ENCODE results near the gene PEX26.
"Not testable (repeated sequence)": the region's sequence is repeated elsewhere in the genome, so short reads cannot be mapped to it uniquely, and the experiment has no call there.

Gene PEX26

GRCh38 chr22:18077639-18078328, at the start of gene PEX26:
PEX26 (plus strand) TSS chr22:18077990; CDS start chr22:18078377, 387 bp downstream.
- DNase-seq (peak; percentile 93), ATAC-seq (peak; percentile 99)

GRCh38 chr22:18028817-18029527, 48.8 kb upstream of the PEX26 start:
- DNase-seq: no peak
- no peak for ATAC-seq

GRCh38 chr22:18029686-18030267, 48.0 kb upstream of the PEX26 start:
- no peak for ATAC-seq

GRCh38 chr22:18031695-18032454, 45.9 kb upstream of the PEX26 start:
- ATAC-seq (no peak), DNase-seq (no peak)

More at GRCh38 chr22:18029686-18030267, 48.0 kb upstream of the PEX26 start:
- DNase-seq: no peak

GRCh38 chr22:18032455-18033101, 45.2 kb upstream of the PEX26 start:
- DNase-seq: no peak
- ATAC-seq: no peak

GRCh38 chr22:18033204-18033998, 44.4 kb upstream of the PEX26 start:
- ATAC-seq (no peak), DNase-seq (no peak)

- DNase-seq (no peak), ATAC-seq (no peak)
Measured at GRCh38 chr22:18034076-18034475, 43.7 kb upstream of the PEX26 start.

- DNase-seq (no peak), ATAC-seq (no peak)
Measured at GRCh38 chr22:18035751-18036150, 42.0 kb upstream of the PEX26 start.

GRCh38 chr22:18040898-18041297, 36.9 kb upstream of the PEX26 start:
- not testable (repeated sequence) for DNase-seq, ATAC-seq

- DNase-seq (no peak), ATAC-seq (no peak)
Measured at GRCh38 chr22:18042685-18043084, 35.1 kb upstream of the PEX26 start.

GRCh38 chr22:18044548-18045271, 33.1 kb upstream of the PEX26 start:
- DNase-seq (no peak), ATAC-seq (no peak)

GRCh38 chr22:18045794-18046193, 32.0 kb upstream of the PEX26 start:
- ATAC-seq (no peak), DNase-seq (no peak)

GRCh38 chr22:18048041-18048440, 29.7 kb upstream of the PEX26 start:
- ATAC-seq: no peak

GRCh38 chr22:18048441-18048898, 29.3 kb upstream of the PEX26 start:
- ATAC-seq (no peak), DNase-seq (no peak)

More at GRCh38 chr22:18048041-18048440, 29.7 kb upstream of the PEX26 start:
- DNase-seq: no peak

- DNase-seq (no peak), ATAC-seq (no peak)
Measured at GRCh38 chr22:18050065-18050464, 27.7 kb upstream of the PEX26 start.

GRCh38 chr22:18051113-18051512, 26.7 kb upstream of the PEX26 start:
- DNase-seq, ATAC-seq: not testable (repeated sequence)

GRCh38 chr22:18053216-18053946, 24.4 kb upstream of the PEX26 start:
- not testable (repeated sequence) for DNase-seq, ATAC-seq

GRCh38 chr22:18055619-18056160, 22.1 kb upstream of the PEX26 start:
- no peak for ATAC-seq

GRCh38 chr22:18056161-18056666, 21.6 kb upstream of the PEX26 start:
- no peak for DNase-seq
- no peak for ATAC-seq

More at GRCh38 chr22:18055619-18056160, 22.1 kb upstream of the PEX26 start:
- no peak for DNase-seq

Data from stimulated activated naive CD8-positive, alpha-beta T cell treated with anti-CD3 and anti-CD28 coated beads, Interleukin-15, Interleukin-2, amounts not matched to agents 100 U/mL and 50 U/mL, for 24 hours (primary cell).